Purkinje cell (primary cell): ENCODE results near the gene LAMC2. TPM values are rescaled to one million over a fixed set of nuclear protein-coding genes. Genes with fewer than 3 reads are reported as not detected.

Experiments used
- polyA plus RNA-seq: library from polyadenylated mRNA; unstranded; fragments of >200 nt; fragmentation: Nextera tagmentation; gene quantifications from 2 replicates; pipeline ENCODE4 v1.2.1, GENCODE V29; 2014

LAMC2 gene
- 0.09 and 0.84 TPM in 2 replicates for polyA plus RNA-seq

DNA sequence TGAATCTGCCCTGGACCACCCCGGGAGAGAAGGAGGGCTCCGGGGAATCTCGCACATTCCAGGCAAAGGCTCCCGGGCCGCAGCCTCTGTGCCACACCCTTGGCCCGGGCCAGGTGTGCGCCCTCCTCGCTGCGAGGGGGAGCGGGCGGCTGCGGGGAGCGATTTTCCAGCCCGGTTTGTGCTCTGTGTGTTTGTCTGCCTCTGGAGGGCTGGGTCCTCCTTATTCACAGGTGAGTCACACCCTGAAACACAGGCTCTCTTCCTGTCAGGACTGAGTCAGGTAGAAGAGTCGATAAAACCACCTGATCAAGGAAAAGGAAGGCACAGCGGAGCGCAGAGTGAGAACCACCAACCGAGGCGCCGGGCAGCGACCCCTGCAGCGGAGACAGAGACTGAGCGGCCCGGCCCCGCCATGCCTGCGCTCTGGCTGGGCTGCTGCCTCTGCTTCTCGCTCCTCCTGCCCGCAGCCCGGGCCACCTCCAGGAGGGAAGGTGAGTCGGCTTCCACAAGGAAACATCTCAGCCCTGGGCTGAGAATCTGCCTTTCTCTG lies at the start of gene LAMC2:
LAMC2 (plus strand) TSS at position 324 of the 550 bp plus-strand sequence; CDS start at position 413, 89 bp downstream.

Other genes starting within 250 kb of the LAMC2 start
- not detected in 2 replicates for gene SHCBP1L, start 233.1 kb upstream of the LAMC2 start, polyA plus RNA-seq
- gene LAMC1, start 162.8 kb upstream of the LAMC2 start, polyA plus RNA-seq = 2.0 and 11.3 TPM in 2 replicates
- gene NMNAT2, start 232.1 kb downstream of the LAMC2 start, polyA plus RNA-seq = 21.6 and 26.8 TPM in 2 replicates